AG09319 (cell line): Measurements from ENCODE around the gene CARMIL1.

ENCODE experiments used
- DNase-seq: peaks from one replicate; pipeline ENCODE4 v3.0.0-alpha.2; 2010; ENCODE audit warnings: low read depth; ENCODE audit errors: extremely low read depth
- TF ChIP-seq, protein P1 (sequence below): IDR thresholded peaks from 2 replicates; pipeline ENCODE4 v1.5.1; 2011; ENCODE audit warnings: low read depth, mild to moderate bottlenecking, inconsistent platforms, low read length, moderate library complexity

Gene CARMIL1

DNA sequence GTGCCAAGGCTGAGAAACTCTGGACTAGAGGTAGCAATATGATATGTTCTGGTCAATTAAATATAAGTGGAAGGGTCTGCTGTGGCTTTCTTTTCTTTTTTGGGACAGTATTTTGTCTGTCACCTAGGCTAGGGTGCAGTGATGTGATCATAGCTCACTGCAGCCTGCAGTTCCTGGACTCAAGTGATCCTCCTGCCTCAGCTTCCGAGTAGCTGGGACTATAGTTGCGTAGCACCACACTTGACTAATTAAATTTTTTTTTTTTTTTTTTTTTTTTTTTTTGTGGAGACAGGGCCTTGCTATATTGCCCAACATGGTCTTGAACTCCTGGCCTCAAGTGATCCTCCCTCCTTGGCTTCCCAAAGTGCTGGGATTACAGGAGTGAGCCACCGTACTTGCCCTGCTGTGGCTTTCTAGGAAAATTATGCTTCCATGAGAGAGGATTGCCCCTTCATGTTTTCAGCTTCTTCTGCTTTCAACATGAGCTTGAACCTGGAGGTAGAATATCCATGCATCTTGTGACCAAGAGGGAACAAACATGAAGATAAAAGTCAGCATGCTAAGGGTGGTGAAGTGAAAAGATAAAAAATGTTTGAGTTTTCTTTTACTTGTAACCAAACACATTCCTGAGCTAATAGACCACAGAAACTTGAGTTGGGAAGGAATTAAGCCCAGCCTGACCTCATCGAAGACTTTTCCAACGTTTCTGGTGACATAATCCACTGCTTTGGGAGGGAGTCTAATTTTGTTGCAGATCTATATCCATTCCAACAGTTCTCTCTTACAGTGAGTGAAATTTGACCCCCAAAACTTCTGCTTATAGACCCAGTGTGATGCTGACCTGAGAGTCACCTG, 75.1 kb downstream of the CARMIL1 start:
- TF ChIP-seq, protein P1, sequence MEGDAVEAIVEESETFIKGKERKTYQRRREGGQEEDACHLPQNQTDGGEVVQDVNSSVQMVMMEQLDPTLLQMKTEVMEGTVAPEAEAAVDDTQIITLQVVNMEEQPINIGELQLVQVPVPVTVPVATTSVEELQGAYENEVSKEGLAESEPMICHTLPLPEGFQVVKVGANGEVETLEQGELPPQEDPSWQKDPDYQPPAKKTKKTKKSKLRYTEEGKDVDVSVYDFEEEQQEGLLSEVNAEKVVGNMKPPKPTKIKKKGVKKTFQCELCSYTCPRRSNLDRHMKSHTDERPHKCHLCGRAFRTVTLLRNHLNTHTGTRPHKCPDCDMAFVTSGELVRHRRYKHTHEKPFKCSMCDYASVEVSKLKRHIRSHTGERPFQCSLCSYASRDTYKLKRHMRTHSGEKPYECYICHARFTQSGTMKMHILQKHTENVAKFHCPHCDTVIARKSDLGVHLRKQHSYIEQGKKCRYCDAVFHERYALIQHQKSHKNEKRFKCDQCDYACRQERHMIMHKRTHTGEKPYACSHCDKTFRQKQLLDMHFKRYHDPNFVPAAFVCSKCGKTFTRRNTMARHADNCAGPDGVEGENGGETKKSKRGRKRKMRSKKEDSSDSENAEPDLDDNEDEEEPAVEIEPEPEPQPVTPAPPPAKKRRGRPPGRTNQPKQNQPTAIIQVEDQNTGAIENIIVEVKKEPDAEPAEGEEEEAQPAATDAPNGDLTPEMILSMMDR, result no peak
- DNase-seq, result no peak

DNA sequence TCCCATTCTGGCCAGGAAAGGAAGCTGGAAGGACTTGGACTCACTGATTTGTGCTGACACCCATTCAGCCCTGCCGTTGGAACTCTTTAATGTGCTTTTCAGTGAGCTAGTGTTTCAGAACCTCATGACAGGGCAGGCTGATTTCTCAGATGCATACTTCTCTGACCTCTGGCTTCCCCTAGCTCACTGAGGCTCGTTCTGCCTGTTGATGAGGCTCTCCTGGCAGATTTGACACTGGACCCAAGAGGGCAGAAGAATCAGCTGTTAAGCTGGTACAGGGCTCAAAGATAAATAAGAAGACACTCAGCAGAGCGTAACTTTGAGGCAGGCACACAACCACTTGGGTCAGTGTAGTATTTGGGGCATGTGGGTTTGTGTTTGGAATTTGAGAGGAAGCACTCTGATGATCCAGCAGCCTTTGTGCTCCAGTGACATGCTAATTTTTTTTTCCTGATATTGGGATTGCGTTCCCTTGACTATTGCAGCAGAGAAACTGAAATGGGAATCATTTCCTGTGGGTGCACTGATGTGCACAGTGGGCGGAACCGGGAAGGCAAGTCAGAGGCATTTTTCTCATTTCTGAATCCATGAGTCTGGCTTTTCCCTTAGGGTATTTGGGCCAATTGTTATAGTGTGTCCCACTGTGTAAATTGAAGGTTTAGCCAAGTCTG, 80.2 kb downstream of the CARMIL1 start:
- DNase-seq, result peak; percentile 65
- TF ChIP-seq, protein P1, result no peak

DNA sequence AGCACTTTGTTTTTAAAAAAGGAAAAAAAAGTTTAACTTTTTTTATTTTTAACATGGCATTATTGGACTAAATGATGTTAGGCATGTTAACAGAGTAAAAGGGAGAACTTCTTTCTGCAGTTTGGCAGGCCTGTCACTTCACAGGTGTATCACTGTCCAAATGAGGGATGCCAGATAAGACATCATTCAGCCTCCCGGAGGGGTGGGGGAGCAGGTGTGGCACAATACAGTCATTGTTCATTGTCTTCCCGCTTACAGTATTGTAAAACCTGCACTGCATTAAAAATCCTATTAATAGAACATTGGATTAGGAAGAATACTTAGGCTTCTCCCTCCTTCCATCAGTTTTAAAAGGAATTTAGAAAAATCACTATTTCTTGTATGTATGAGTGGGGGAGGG, 80.7 kb downstream of the CARMIL1 start:
- DNase-seq, result no peak
- TF ChIP-seq, protein P1, result no peak

- TF ChIP-seq, protein P1, result no peak
- DNase-seq, result no peak
Observed at GRCh38 chr6:25360621-25361020, 81.4 kb downstream of the CARMIL1 start.

DNA sequence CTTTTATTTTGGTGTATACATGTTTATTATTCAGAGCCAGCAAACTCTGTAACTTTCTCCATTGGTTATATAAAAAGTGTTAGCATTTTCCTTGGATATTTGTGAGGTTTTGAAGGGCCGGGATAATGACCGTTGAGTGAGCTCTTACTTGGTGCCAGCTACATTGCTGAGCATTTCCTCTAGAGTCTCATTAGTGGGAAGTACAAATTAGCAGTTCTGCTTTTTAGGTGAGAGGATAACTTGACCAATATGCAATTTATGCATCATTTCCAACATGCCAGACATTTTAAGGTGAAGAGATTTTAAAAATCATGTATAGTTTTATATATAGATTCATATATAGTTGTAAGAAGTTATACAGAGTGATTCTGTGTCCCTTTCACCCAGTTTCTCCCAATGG, 84.3 kb downstream of the CARMIL1 start:
- TF ChIP-seq, protein P1, result no peak
- no peak for DNase-seq

DNA sequence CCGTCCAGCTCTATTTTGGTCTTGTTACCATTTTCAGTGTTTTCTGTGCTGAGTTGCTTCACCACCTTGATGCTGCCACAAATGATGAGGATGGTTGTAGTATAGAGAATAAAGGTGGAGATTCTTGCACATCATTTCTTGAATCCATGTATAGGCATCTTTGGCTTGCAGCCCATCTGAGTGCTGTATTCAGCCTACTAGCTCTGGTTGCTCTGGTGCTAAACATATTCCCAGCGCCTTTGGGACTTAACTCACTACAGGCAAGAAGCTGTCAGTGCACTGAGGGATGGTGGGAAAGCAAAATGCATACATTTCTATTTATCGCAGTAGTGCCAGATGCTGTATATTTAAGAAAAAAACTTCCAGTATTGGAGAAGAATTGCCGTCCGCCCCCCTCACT, 86.0 kb downstream of the CARMIL1 start:
- TF ChIP-seq, protein P1, result no peak
- DNase-seq, result no peak

DNA sequence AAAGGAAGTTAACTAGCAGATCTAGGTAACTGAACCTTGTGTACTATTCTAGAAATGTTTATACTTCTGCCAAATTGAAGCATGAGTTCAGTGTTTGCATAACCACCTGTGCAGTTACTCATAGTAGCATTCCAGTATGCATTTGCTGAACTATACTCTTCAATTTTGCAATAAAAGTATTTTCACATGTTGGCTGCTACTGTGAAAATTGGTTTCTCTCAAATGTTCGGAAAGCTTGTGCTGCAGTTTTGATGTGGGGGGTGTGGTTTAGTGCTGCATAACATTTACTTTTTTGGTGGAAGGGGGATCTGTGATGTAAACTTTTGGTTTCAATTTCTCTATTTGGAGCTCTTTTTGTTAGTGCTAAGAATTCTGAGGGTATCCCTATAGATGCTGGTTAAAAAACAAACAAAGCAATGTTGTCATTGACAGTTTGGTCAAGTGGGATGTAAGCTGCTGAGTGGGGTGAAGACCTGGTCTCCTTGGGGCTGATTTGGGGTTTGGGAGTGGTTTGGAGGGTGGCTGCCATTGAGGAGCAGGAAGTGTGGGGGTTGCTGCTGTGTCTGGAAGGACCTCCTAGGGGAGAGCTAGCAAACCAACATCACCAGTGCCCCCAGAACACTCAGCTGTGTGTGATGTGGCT, 87.8 kb downstream of the CARMIL1 start:
- TF ChIP-seq, protein P1, result no peak
- no peak for DNase-seq
